ENCODE data around the gene ADM2. TPM values are rescaled to one million over a fixed set of nuclear protein-coding genes. Genes with fewer than 3 reads are reported as not detected.

ADM2 gene
- total and polyA plus RNA-seq, 4 donors: 0.74 to 5.7 (median 2.7) TPM

- H3K27ac ChIP-seq (ENCODE audit: low read depth in 1 of 2, low read length in 1 of 2): peak overlapping the region in 1 of 2 donors; percentile 83
- DNase-seq: peak; percentile 48 to 77 (median 60)
- peaks cover 0 to 67% (median 24%) of the 10 kb centered on the region in 4 donors for H3K36me3 ChIP-seq (ENCODE audit: control insufficient read depth in 4 of 4, insufficient read depth in 4 of 4, low read length in 4 of 4)
- peak; percentile 37 for ATAC-seq (ENCODE audit: insufficient read depth, low FRiP score)
- TF ChIP-seq CTCF (IDR thresholded peaks at IDR 0.05; ENCODE audit: control extremely low read depth, extremely low read depth): no peak
- no peaks in the 10 kb centered on the region for H3K9me3 ChIP-seq (ENCODE audit: control insufficient read depth in 4 of 4, insufficient read depth in 3 of 4, low read length in 3 of 4)
- peaks cover 0 to 13% (median 3%) of the 10 kb centered on the region in 5 donors for H3K4me1 ChIP-seq (ENCODE audit: control insufficient read depth in 5 of 5, insufficient read depth in 5 of 5, low read length in 5 of 5)
- WGBS, 2 donors: 71 to 84% methylated on average over 5 of the region's 5 CpGs
- H3K27me3 ChIP-seq (ENCODE audit: control insufficient read depth in 3 of 3, insufficient read depth in 3 of 3, low read length in 2 of 3): no peaks in the 10 kb centered on the region
- H3K4me3 ChIP-seq: no peak overlapping the region
- H3K9ac ChIP-seq (ENCODE audit: insufficient read depth in 1 of 2, low read length in 2 of 2): no peak overlapping the region
These were observed 36.7 kb upstream of the ADM2 start for GRCh38 chr22:50444663-50445062.

- H3K36me3 ChIP-seq (ENCODE audit: control insufficient read depth in 4 of 4, insufficient read depth in 4 of 4, low read length in 4 of 4): peaks cover 0 to 65% (median 19%) of the 10 kb centered on the region in 4 donors
- ATAC-seq (ENCODE audit: insufficient read depth, low FRiP score) (peak; percentile 20), DNase-seq (peak; percentile 65 to 84 (median 80))
- H3K9ac ChIP-seq (ENCODE audit: insufficient read depth in 1 of 2, low read length in 2 of 2): no peak overlapping the region
- no peaks in the 10 kb centered on the region for H3K27me3 ChIP-seq (ENCODE audit: control insufficient read depth in 3 of 3, insufficient read depth in 3 of 3, low read length in 2 of 3)
- H3K9me3 ChIP-seq (ENCODE audit: control insufficient read depth in 4 of 4, insufficient read depth in 3 of 4, low read length in 3 of 4): no peaks in the 10 kb centered on the region
- no peak for TF ChIP-seq CTCF (IDR thresholded peaks at IDR 0.05; ENCODE audit: control extremely low read depth, extremely low read depth)
- H3K4me1 ChIP-seq (ENCODE audit: control insufficient read depth in 5 of 5, insufficient read depth in 5 of 5, low read length in 5 of 5): peaks cover 0 to 17% (median 3%) of the 10 kb centered on the region in 5 donors
- 51 to 59% methylated on average over 30 of the region's 30 CpGs for WGBS, 2 donors
- no peak overlapping the region for H3K4me3 ChIP-seq
- H3K27ac ChIP-seq (ENCODE audit: low read depth in 1 of 2, low read length in 1 of 2): peak overlapping the region in 1 of 2 donors; percentile 83
These were observed 36.1 kb upstream of the ADM2 start for GRCh38 chr22:50445071-50445879.

- H3K4me1 ChIP-seq (ENCODE audit: control insufficient read depth in 5 of 5, insufficient read depth in 5 of 5, low read length in 5 of 5): peaks cover 0 to 17% (median 3%) of the 10 kb centered on the region in 5 donors
- no peaks in the 10 kb centered on the region for H3K9me3 ChIP-seq (ENCODE audit: control insufficient read depth in 4 of 4, insufficient read depth in 3 of 4, low read length in 3 of 4)
- H3K4me3 ChIP-seq: no peak overlapping the region
- DNase-seq (no peak), ATAC-seq (ENCODE audit: insufficient read depth, low FRiP score) (no peak)
- 87 to 89% methylated on average over 16 to 17 of the region's 17 CpGs for WGBS, 2 donors
- H3K36me3 ChIP-seq (ENCODE audit: control insufficient read depth in 4 of 4, insufficient read depth in 4 of 4, low read length in 4 of 4): peaks cover 4 to 57% (median 16%) of the 10 kb centered on the region in 4 donors
- peak overlapping the region in 1 of 2 donors; percentile 83 for H3K27ac ChIP-seq (ENCODE audit: low read depth in 1 of 2, low read length in 1 of 2)
- no peak for TF ChIP-seq CTCF (IDR thresholded peaks at IDR 0.05; ENCODE audit: control extremely low read depth, extremely low read depth)
- H3K27me3 ChIP-seq (ENCODE audit: control insufficient read depth in 3 of 3, insufficient read depth in 3 of 3, low read length in 2 of 3): no peaks in the 10 kb centered on the region
- no peak overlapping the region for H3K9ac ChIP-seq (ENCODE audit: insufficient read depth in 1 of 2, low read length in 2 of 2)
These were observed 35.2 kb upstream of the ADM2 start for GRCh38 chr22:50445880-50446707.
